Nephron (organoid): ENCODE results near the gene GSAP.
A peak's percentile ranks its signal among the peaks of the same experiment; 100 is the strongest.

Experiments used
- H3K27ac Mint-ChIP-seq, 3 experiments: 2 replicates each; pipeline ENCODE4 v1.8.0; 2020; ENCODE audit warnings: mixed read lengths in 3 of 3, mild to moderate bottlenecking in 2 of 3, moderate library complexity in 1 of 3
- H3K27me3 Mint-ChIP-seq: 2 replicates; pipeline ENCODE4 v1.8.0; 2021; ENCODE audit warnings: low read depth, mild to moderate bottlenecking, moderate library complexity, mixed read lengths
- H3K36me3 Mint-ChIP-seq: 2 replicates; pipeline ENCODE4 v1.8.0; 2020; ENCODE audit warnings: low read depth, mixed read lengths
- H3K4me1 Mint-ChIP-seq: 2 replicates; pipeline ENCODE4 v1.8.0; 2020; ENCODE audit warnings: mixed read lengths
- H3K4me3 Mint-ChIP-seq, 3 experiments: 2 replicates each; pipeline ENCODE4 v1.8.0; 2020; ENCODE audit warnings: mild to moderate bottlenecking in 3 of 3, mixed read lengths in 3 of 3, moderate library complexity in 2 of 3
- H3K9me3 Mint-ChIP-seq: 2 replicates; pipeline ENCODE4 v1.8.0; 2020; ENCODE audit warnings: mixed read lengths
- CTCF ChIP-seq, 3 experiments: fragments of 200-600 bp; sonication (generic); IDR thresholded peaks; one replicate each; pipeline ENCODE4 v1.5.0; 2021; ENCODE audit warnings: antibody characterized with exemption in 3 of 3; ENCODE audit not compliant: unreplicated experiment in 3 of 3

The GSAP gene

DNA sequence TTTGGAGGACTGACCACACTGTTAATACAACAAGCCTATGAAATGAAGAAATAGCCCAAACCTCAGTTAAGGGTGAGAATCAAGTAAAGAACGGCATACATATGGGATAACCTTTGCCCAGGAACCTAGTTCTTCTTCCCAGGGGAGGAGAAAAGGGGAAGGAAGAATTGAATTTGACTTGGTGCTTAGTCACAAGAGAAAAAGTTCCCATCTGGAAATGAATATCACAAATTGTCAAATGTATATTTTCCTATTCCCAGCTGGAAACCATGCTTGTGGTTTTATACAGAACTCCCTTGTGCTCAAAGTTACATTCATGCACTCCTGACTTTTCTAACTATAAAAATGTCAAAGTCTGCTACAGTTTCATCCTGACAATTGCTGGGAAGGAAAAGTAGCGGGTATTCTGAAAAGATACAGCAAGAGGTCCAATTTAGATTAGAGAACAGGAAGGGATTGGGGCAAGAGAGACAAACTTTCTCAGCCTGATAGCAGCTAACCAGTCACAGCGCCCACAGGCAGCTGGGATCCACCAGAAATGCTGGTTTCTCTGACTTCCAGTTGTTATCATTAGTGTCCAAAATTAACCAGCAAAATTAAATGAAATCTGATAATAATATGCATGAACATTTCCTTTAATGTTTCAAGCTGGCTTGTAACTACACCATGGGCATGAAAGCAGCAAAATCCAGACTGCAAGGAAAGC is 18.6 kb upstream of the GSAP start:
- H3K36me3 Mint-ChIP-seq, result no peaks in the 10 kb centered on the region
- no peak overlapping the region for H3K4me3 Mint-ChIP-seq
- H3K9me3 Mint-ChIP-seq, result no peaks in the 10 kb centered on the region
- peak overlapping the region; percentile 15 to 39 (median 22) for H3K27ac Mint-ChIP-seq
- no peaks in the 10 kb centered on the region for H3K27me3 Mint-ChIP-seq
- peaks cover 9% of the 10 kb centered on the region for H3K4me1 Mint-ChIP-seq
- TF ChIP-seq CTCF (IDR thresholded peaks at IDR 0.05; ENCODE audit: unreplicated experiment in 3 of 3), result no peak

DNA sequence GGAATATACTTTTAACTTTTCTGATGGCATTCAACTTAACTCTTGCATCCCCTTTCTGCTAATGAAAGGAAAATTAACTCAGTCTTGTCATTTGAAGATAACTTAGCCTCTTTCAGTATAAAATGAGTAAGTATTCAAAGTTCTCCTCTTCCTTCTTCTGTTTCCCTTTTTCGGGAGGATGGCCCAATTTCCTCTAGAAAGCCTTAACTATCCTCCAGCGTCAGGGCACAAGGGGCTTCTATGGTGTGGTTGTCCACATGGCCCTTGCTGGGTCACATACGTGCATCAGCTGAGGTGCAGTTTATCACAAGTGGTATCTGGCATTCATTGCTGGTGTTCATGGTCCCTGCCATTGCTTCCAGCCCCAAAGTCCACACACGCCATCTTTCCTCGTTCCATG is 17.8 kb upstream of the GSAP start:
- H3K27me3 Mint-ChIP-seq, result no peaks in the 10 kb centered on the region
- no peaks in the 10 kb centered on the region for H3K9me3 Mint-ChIP-seq
- no peak overlapping the region for H3K27ac Mint-ChIP-seq
- peaks cover 14% of the 10 kb centered on the region for H3K4me1 Mint-ChIP-seq
- TF ChIP-seq CTCF (IDR thresholded peaks at IDR 0.05; ENCODE audit: unreplicated experiment in 3 of 3), result no peak
- no peak overlapping the region for H3K4me3 Mint-ChIP-seq
- H3K36me3 Mint-ChIP-seq, result no peaks in the 10 kb centered on the region

DNA sequence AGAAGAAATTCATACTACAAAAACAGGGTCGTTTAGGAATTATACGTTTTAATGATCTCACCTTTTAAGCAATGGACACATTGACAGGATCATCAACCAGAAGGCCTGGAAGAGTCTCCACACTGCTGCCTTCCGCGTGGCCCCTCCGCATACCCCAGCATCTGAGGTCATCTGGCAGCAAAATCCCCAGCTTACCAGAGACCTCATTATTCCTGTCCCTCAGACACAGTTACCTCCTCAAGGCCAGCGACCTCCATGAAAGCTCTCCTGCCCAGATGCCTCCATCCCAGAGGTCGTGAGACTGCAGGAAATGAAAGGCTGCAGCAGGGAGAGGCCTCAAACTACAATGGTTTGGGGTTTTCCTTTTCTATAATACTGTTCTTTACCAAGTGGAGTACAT is 14.8 kb upstream of the GSAP start:
- TF ChIP-seq CTCF (IDR thresholded peaks at IDR 0.05; ENCODE audit: unreplicated experiment in 3 of 3), result no peak

DNA sequence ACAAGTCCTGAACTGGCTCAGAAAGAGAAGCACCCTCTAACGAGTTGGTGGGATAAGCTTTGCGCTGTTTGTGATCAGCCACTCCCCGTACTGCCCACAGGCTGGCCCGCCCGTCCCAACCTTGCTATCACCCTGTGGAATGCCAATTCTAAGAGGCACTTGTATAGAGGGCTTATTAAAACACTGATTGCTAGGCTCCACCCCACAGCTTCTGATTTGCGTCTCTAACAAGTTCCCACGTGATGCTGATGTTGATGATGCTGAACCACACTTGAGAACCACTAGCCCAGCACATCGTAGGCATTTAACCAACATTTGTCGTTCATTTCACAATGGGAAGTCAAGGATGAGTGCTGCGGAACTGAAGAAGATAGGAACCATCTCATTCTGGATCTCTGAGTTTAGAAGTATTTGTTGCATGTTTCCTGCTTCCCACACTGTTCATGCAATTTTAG is 12.7 kb upstream of the GSAP start:
- Mint-ChIP-seq H3K27me3 (no peaks in the 10 kb centered on the region), H3K4me3 (no peak overlapping the region), H3K27ac (no peak overlapping the region), H3K4me1 (peaks cover 37% of the 10 kb centered on the region), H3K36me3 (no peaks in the 10 kb centered on the region), H3K9me3 (no peaks in the 10 kb centered on the region)
- TF ChIP-seq CTCF (IDR thresholded peaks at IDR 0.05; ENCODE audit: unreplicated experiment in 3 of 3), result no peak

More for the DNA sequence above, 14.8 kb upstream of the GSAP start:
- peaks cover 34% of the 10 kb centered on the region for H3K4me1 Mint-ChIP-seq
- no peaks in the 10 kb centered on the region for H3K27me3 Mint-ChIP-seq
- H3K4me3 Mint-ChIP-seq, result no peak overlapping the region
- H3K9me3 Mint-ChIP-seq, result no peaks in the 10 kb centered on the region
- H3K27ac Mint-ChIP-seq, result no peak overlapping the region
- no peaks in the 10 kb centered on the region for H3K36me3 Mint-ChIP-seq

- Mint-ChIP-seq H3K4me3 (no peak overlapping the region), H3K36me3 (no peaks in the 10 kb centered on the region), H3K9me3 (no peaks in the 10 kb centered on the region), H3K27me3 (no peaks in the 10 kb centered on the region), H3K27ac (peak overlapping the region; percentile 24 to 46 (median 34)), H3K4me1 (peaks cover 37% of the 10 kb centered on the region)
- TF ChIP-seq CTCF (IDR thresholded peaks at IDR 0.05; ENCODE audit: unreplicated experiment in 3 of 3), result no peak
These were observed 12.0 kb upstream of the GSAP start for GRCh38 chr7:77427996-77428603.
